NCI-H2029 (cell line): ENCODE data around the gene BTBD2.

Experiments used
- DNase-seq: peaks from one replicate; lab custom pipeline; 2025; lab: John Stamatoyannopoulos, UW

Gene BTBD2

DNA sequence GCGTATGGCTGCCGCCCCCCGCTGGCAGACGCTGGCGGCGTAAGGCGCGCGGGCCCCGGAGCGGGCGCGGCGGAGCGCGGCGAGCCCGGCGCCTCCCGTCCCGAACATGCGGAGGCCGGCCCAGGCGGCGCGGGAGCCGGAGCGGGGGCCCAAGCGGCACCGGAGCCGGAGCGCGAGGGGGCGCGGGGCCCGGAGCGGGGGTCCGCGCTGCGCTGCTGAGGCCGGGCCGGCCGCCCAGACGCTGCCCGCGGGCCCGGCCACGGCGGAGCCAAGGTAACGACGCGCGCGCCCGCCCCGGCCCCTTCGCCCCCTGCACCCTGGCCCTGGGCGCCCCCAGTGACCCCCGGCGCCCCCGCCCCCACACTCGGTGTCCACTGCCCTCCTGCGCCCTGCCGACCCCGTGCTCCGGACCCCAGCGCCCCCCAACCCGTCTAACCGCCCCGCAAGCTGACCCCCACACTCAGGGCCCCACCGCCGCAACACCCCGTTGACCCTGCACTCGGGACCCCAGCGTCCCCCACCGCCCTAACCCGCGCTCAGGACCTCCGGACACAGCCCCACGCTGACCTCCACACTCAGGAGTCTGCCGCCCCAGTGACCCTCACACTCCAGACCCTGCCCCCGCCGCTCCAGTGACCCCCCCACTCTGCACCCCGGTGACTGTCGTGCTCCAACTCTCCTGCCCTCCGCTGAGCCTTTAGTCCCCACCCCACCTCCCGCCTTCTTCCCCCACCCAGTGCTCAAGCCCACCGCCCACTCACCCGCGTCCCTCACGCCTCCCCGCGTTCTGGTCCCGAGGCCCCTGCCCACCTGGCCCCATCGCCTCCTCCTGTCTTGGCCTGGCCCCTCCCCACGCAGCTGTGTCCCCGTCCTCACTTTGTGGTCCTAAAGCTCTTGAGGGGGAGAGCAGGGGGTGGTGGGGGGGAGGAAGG, 74.1 kb downstream of the BTBD2 start, which contains the start of gene CSNK1G2:
CSNK1G2 (plus strand) TSS at position 27 of the 932 bp plus-strand sequence. CDS start 28,601 bp downstream, outside the sequence.
- no peak for DNase-seq

DNA sequence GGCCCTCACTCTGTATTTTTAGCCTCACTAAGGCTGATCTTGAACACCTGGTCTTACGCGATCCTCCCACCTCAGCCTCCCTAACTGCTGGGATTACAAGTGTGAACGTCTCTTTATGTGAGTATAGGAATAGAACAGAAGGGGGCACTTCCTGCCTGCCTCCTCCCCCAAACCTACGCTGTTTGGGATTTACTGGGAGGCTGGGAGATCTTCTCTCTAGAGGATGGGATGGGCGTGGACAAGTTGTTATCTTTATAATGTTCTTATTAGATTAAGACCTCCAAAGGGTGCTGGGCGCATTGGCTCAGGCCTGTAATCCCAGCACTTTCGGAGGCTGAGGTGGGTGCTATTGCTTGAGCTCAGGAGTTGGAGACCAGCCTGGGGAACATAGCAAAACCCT, 77.4 kb downstream of the BTBD2 start:
- no peak for DNase-seq

- no peak for DNase-seq
Measured at GRCh38 chr19:1936916-1937610, 78.5 kb downstream of the BTBD2 start.

DNA sequence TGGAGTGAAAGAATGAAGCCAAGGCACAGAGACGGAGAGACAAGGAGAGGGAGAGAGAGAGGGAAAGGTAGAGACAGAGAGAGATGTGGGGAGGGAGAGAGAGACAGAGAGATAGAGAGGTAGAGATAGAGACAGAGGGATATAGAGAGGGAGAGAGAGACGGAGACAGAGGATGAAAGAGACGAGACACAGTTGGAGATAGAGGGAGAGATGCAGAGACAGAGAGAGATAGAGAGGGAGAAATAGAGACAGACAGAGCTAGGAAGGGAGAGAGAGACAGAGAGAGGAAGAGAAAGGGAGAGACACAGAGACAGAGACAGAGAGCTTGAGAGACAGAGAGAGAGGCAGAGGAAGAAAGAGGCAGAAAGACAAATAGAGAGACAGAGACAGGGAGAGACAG, 79.1 kb downstream of the BTBD2 start:
- no peak for DNase-seq

DNA sequence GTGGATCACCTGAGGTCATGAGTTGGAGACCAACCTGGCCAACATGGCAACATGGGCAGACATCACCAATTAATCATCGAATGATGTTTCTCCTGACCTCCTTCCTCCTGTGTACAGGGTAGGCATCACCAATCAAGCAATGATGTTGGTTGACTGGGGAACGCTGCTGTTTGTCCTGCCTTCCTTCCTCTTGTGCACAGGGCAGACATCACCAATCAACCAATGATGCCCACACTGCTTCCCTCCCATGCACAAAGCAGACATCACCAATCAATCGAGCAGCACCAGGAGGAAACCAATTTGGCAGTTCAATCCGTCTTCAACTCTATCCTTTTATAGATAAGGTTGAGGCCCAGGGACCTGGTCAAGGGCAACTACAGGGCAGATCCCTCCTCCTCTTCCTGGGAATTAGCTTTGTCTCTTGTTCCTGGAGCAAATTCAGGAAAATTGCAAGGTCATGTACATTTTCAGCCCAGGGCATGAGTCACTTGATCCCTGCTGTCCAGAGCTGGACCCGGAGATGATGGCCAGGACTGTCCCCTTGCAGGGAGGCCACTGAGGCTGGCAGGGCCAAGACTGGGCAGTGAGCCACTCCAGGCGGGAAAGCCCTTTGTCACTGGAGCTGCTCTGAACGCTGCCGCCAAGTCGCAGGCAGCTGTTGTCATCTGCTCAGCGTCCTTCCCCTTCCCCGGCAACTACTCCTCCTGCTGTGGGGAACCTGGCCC, 79.9 kb downstream of the BTBD2 start:
- peak; percentile 21 for DNase-seq
